HG03039 (cell line): Measurements from ENCODE around the gene APEX2.
"Not testable (repeated sequence)": the region's sequence is repeated elsewhere in the genome, so short reads cannot be mapped to it uniquely, and the experiment has no call there.

Experiments used
- ATAC-seq: cut with Tn5 transposase; IDR thresholded peaks from one replicate; pipeline ENCODE4 v1.9.1; 2021; ENCODE audit warnings: mild to moderate bottlenecking, moderate library complexity; ENCODE audit not compliant: unreplicated experiment

APEX2 gene

GRCh38 chrX:55011294-55011693 lies 11.1 kb downstream of the APEX2 start:
- ATAC-seq = no peak

DNA sequence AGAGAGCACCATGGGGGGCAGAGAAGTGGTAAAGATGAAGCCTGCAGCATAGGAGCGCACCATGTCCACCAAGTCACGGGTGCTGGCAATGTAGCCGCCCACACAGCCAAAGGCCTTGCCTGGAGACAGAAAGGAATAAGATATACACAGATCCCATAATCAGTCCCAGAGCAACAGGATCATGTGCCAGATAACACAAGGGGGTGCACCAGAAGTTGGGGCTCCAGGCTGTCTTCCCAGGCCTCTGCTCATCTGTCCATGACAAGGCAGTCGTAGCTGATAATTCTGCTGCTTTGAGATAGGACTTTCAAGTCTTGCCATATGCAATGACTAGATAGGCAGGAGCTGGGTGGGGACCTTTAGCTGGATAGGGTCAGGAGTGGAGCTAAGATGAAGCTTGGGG lies 14.7 kb downstream of the APEX2 start:
- ATAC-seq = no peak

DNA sequence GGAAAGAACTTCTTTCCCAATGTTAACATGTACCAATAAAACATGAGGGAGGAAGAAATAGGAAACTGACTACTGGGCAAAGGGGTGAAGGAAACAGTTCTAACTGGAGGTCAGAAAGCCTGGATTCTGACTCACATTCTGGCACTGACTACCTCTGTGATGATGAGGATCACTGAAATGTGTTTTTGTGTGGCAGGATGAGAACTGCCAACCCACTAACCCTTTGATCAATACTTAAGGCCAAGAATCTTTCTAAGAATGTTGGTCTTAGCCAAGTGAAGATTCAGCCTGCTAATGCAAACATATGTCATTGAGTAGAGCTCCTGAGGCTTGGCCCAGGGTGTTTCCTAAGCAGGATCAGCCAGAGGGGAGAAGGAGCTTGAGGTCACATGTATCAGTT lies 26.0 kb downstream of the APEX2 start:
- ATAC-seq = no peak

DNA sequence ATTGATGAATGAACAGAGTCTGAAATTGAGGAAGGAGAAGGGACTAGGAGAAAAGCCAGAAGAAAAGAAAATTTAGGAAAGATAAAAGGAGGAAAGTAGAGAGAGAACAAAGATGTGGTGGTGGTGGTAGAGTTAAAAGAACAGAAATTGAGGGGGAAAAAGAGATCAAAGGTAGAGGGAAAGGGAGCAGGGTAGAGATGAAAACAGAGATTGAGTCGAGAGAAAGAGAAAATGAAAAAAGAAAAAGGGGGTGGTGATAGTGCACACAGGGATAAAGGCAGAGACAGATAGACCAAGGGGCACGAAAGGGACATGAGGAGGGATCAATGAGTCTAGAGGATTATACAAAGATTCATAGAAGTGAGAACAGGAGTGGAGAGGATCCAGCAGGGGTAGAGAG lies 26.7 kb downstream of the APEX2 start:
- no peak for ATAC-seq

GRCh38 chrX:55028040-55028439 lies 27.9 kb downstream of the APEX2 start:
- ATAC-seq = no peak

- ATAC-seq = no peak
Measured at GRCh38 chrX:55028611-55029010, 28.4 kb downstream of the APEX2 start.

- no peak for ATAC-seq
Measured at GRCh38 chrX:55029291-55029690, 29.1 kb downstream of the APEX2 start.

DNA sequence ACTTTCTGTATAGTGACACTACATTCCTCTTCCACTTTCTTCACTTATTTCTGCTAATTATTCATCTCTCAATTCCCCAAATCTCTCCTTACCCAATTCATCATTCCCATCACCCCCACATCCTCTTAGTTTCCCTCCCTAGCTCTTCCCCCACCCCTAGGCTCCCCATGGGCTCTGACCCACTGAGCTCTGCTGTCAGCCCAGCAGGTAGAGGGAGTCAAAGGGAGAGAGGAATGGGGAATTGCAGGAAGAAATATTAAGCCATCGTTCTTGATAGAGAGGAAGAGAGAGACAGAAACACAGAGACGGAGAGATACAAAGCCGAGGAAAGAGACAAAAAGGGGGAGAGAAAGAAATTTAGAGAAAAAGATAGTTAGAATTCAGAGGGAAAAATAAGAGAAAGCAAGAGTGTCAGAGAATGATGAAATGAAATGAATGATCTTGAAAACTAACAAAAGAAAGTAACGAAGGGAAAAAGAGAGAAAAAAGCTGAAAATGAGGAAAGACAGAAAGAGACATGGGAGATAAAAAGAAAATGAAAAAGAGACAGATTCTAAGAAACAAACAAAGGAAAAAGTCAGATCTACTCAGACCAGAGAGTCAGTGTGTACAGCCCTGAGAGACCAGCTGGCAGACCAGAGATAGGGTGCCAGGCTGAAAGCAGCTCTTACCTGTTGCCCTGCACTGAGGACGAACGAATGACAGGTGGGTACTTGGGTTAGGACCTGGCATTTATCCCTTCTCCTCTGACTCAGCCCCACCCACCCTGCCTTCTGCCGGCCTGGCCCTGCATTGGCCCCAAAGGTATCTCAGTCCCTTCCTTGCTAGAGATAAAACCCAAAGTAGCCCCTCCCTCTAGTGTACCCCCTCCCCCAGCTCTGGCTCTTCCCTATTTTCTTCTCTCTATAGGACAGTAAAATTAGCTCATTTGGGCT lies 30.4 kb downstream of the APEX2 start, which contains the start of gene ALAS2:
Gene ALAS2 (minus strand): TSS at position 707 of the 935 bp plus-strand sequence. CDS start 4,977 bp downstream, outside the sequence.
- ATAC-seq = no peak

GRCh38 chrX:55033429-55033828 lies 33.3 kb downstream of the APEX2 start:
- no peak for ATAC-seq

GRCh38 chrX:55039471-55039870 lies 39.3 kb downstream of the APEX2 start:
- ATAC-seq = no peak

- no peak for ATAC-seq
Measured at GRCh38 chrX:55041514-55041913, 41.4 kb downstream of the APEX2 start.

DNA sequence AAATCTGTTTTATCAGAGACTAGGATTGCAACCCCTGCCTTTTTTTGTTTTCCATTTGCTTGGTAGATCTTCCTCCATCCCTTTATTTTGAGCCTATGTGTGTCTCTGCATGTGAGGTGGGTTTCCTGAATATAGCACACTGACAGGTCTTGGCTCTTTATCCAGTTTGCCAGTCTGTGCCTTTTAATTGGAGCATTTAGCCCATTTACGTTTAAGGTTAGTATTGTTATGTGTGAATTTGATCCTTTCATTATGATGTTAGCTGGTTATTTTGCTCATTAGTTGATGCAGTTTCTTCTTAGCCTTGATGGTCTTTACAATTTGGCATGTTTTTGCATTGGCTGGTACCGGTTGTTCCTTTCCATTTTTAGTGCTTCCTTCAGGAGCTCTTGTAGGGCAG lies 50.4 kb downstream of the APEX2 start:
- ATAC-seq = not testable (repeated sequence)

DNA sequence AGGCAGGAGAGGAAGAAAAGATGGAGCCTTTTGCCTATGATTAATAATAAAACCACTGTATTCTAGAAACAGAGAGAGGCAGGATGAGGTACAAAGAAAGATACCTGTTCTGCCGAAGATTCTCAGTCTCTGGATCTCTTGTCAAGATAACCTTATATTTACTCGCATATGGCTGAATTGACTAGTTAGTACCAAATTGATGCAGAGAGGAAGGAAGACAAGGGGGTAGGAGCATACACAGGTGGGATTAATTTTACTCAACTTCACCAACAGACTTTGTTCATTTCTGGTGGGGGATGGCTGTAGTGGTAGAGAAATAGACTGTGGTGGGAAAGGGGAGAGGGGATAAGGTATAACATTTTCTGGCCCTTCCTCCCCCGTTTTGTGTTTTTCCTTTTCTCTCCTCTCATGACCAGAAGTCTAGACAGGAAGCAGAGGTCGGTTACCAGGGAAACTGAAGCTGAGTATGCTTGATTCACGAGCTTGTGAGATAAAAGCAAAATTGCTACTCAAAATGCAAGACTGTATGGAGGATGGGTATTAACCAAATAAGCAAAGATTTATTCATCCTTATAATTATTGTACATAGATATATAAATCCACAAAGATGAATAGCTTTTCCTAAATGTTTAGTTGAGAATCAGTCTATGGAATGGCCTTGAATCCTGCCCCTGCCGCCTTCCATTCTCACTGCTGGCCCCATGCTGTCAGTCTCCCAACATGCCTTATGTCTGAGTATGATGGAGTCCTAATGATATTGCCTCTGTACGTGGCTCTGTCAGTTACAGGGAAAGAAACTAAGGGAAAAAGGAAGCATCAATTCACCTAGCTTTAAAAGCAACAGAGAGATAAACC lies 56.9 kb downstream of the APEX2 start:
- ATAC-seq = no peak

- no peak for ATAC-seq
Measured at GRCh38 chrX:55057675-55058249, 57.6 kb downstream of the APEX2 start.
